HCT116 (cell line): ENCODE measurements around the gene MYOF. TPM values are rescaled to one million over a fixed set of nuclear protein-coding genes. Genes with fewer than 3 reads are reported as not detected.

ENCODE experiments used
- ATAC-seq: fragments of 200-7000 bp; cut with Tn5 transposase; 2 replicates; pipeline ENCODE4 v1.9.1; 2020; ENCODE audit warnings: mild to moderate bottlenecking, moderate library complexity
- BruUV-seq: library from RNA; stranded (reverse); fragments of 400-500 nt; replicated peaks from 2 replicates; lab custom pipeline; 2021; lab: Mats Ljungman, UMichigan
- CTCF ChIA-PET: fragments of 300-600 bp; sonication (Branson Sonifier 250); formaldehyde crosslinking; loops from one replicate; lab custom pipeline; 2021; ENCODE audit warnings: antibody characterized with exemption; lab: Charles Lee
- POLR2A ChIA-PET: fragments of 300-600, 350-600 bp; sonication (Branson Sonifier 250); formaldehyde crosslinking; loops from one replicate; lab custom pipeline; 2021; ENCODE audit warnings: antibody characterized with exemption; lab: Charles Lee
- RAD21 ChIA-PET, 2 experiments: fragments of 300-600 bp; sonication (Branson Sonifier 250); formaldehyde crosslinking; loops; one replicate each; lab custom pipeline; 2023; ENCODE audit warnings: low total read pairs in 2 of 2; ENCODE audit not compliant: uncharacterized antibody in 2 of 2, unreplicated experiment in 2 of 2, low non-redundant PET in 1 of 2; lab: Charles Lee
- DNase-seq: peaks from one replicate; pipeline ENCODE4 v3.0.0-alpha.2; 2010; ENCODE audit warnings: low read depth, low spot score
- H2AFZ ChIP-seq: fragments of 200-600 bp; shearing (Covaris generic), sonication (generic); 2 replicates; pipeline ENCODE4 v1.6.1; 2017; ENCODE audit warnings: low read depth, mixed run types, mixed read lengths, antibody characterized with exemption, low read length; ENCODE audit not compliant: poor library complexity, severe bottlenecking
- H3K27ac ChIP-seq: 2 replicates; pipeline ENCODE4 v1.5.1; 2012; ENCODE audit warnings: low read depth, low read length
- H3K27me3 ChIP-seq: fragments of 200-600 bp; sonication (generic); 2 replicates; pipeline ENCODE4 v1.6.1; 2016; ENCODE audit warnings: mixed run types, low read length, mixed read lengths; ENCODE audit not compliant: insufficient read depth
- H3K36me3 ChIP-seq, 2 experiments: fragments of 200-500 bp in 1 of 2; fragments of 200-600 bp in 1 of 2; sonication (Bioruptor generic) in 1 of 2; sonication (generic) in 1 of 2; 2 replicates each; pipeline versions ENCODE4 v1.5.1 to v1.6.1; 2014 to 2016; ENCODE audit warnings: low read length in 2 of 2, inconsistent platforms in 1 of 2, mixed read lengths in 1 of 2, mixed run types in 1 of 2; ENCODE audit not compliant: insufficient read depth in 2 of 2, control insufficient read depth in 1 of 2
- H3K4me1 ChIP-seq, 2 experiments: fragments of 200-600 bp in 1 of 2; sonication (generic) in 1 of 2; 2 replicates each; pipeline versions ENCODE4 v1.5.1 to v1.6.1; 2012 to 2017; ENCODE audit warnings: low read length in 2 of 2, inconsistent platforms in 1 of 2, mild to moderate bottlenecking in 1 of 2, mixed read lengths in 1 of 2, mixed run types in 1 of 2, moderate library complexity in 1 of 2; ENCODE audit not compliant: insufficient read depth in 2 of 2, control insufficient read depth in 1 of 2
- H3K4me2 ChIP-seq: fragments of 200-600 bp; sonication (generic); 2 replicates; pipeline ENCODE4 v1.6.1; 2017; ENCODE audit warnings: mixed run types, low read length, mixed read lengths
- H3K4me3 ChIP-seq, 2 experiments: fragments of 200-600 bp in 1 of 2; sonication (generic) in 1 of 2; replicated peaks in 1 of 2; 2 replicates each; pipeline ENCODE4 v1.5.1; 2011 to 2016; ENCODE audit warnings: low read length in 2 of 2, control low read depth in 1 of 2, low read depth in 1 of 2, mild to moderate bottlenecking in 1 of 2, mixed read lengths in 1 of 2, mixed run types in 1 of 2
- H3K79me2 ChIP-seq: fragments of 200-600 bp; sonication (generic); 2 replicates; pipeline ENCODE4 v1.6.1; 2017; ENCODE audit warnings: mild to moderate bottlenecking, mixed run types, low read length, moderate library complexity, mixed read lengths; ENCODE audit not compliant: insufficient read depth
- H3K9ac ChIP-seq: fragments of 200-600 bp; sonication (generic); 2 replicates; pipeline ENCODE4 v1.6.1; 2016; ENCODE audit warnings: low read length, mixed read lengths
- H3K9me2 ChIP-seq: fragments of 200-600 bp; sonication (generic), shearing (Covaris generic); 2 replicates; pipeline ENCODE4 v1.6.1; 2017; ENCODE audit warnings: mixed run types, mild to moderate bottlenecking, moderate library complexity; ENCODE audit not compliant: insufficient read depth
- H3K9me3 ChIP-seq, 2 experiments: fragments of 200-500 bp in 1 of 2; fragments of 200-600 bp in 1 of 2; sonication (Bioruptor generic) in 1 of 2; sonication (generic) in 1 of 2; 2 replicates each; pipeline ENCODE4 v1.6.1; 2014 to 2017; ENCODE audit warnings: low read length in 2 of 2, mixed read lengths in 2 of 2, inconsistent platforms in 1 of 2, low read depth in 1 of 2, mild to moderate bottlenecking in 1 of 2, mixed run types in 1 of 2, moderate library complexity in 1 of 2; ENCODE audit not compliant: control insufficient read depth in 1 of 2, insufficient read depth in 1 of 2
- H4K20me1 ChIP-seq: fragments of 200-600 bp; sonication (generic), shearing (Covaris generic); 2 replicates; pipeline ENCODE4 v1.6.1; 2017; ENCODE audit warnings: mixed run types, mild to moderate bottlenecking, moderate library complexity; ENCODE audit not compliant: insufficient read depth
- CEBPB ChIP-seq: IDR thresholded peaks from 2 replicates; pipeline ENCODE4 v1.6.1; 2012; ENCODE audit warnings: low read depth
- EGR1 ChIP-seq: IDR thresholded peaks from 2 replicates; pipeline ENCODE4 v1.6.1; 2012; ENCODE audit warnings: low read depth
- POLR2AphosphoS5 ChIP-seq: IDR thresholded peaks from 2 replicates; pipeline ENCODE4 v1.6.1; 2011; ENCODE audit warnings: mild to moderate bottlenecking, low read depth, low read length, moderate library complexity
- ZFX ChIP-seq: fragments of 450-650 bp; IDR thresholded peaks from 2 replicates; pipeline ENCODE4 v1.6.1; 2017
- intact Hi-C: fragments of 100-400 bp; cut with micrococcal nuclease; formaldehyde crosslinking; loops from 2 replicates; pipeline ENCODE4 v1.10.0; 2022
- total RNA-seq: library from RNA; stranded (reverse); gene quantifications from one replicate; pipeline ENCODE4 v1.2.1, GENCODE V29; 2021; ENCODE audit not compliant: unreplicated experiment
- TF ChIP-seq, protein P1 (sequence below), 3 experiments: fragments of 200-600 bp in 1 of 3; sonication (generic) in 1 of 3; IDR thresholded peaks in 2 of 3; conservative IDR thresholded peaks in 1 of 3; 2 replicates each; pipeline ENCODE4 v1.5.1; 2012 to 2017; ENCODE audit warnings: low read depth in 2 of 3, low read length in 2 of 3, antibody characterized with exemption in 1 of 3, borderline replicate concordance in 1 of 3, control low read depth in 1 of 3, mild to moderate bottlenecking in 1 of 3, mixed read lengths in 1 of 3, mixed run types in 1 of 3, moderate library complexity in 1 of 3; ENCODE audit not compliant: insufficient read depth in 1 of 3
- TF ChIP-seq, protein P2 (sequence below): IDR thresholded peaks from 2 replicates; pipeline ENCODE4 v1.6.1; 2012

Gene MYOF
- total RNA-seq, 1 experiment from 2014 or later = 250 TPM

GRCh38 chr10:93461807-93462178 lies 20.3 kb downstream of the MYOF start:
- Histone ChIP-seq H3K27ac (peak overlapping the region; percentile 98), H4K20me1 (no peaks in the 10 kb centered on the region), H3K36me3 (peaks cover 0 to 19% of the 10 kb centered on the region in 2 experiments; a peak in 1 of 4 replicates), H3K79me2 (peaks cover 98% of the 10 kb centered on the region), H3K27me3 (no peaks in the 10 kb centered on the region), H3K9me3 (no peaks in the 10 kb centered on the region), H3K9me2 (no peaks in the 10 kb centered on the region), H2AFZ (no peak overlapping the region), H3K9ac (peak overlapping the region; percentile 65), H3K4me2 (peak overlapping the region; percentile 76), H3K4me3 (no peak overlapping the region), H3K4me1 (peaks cover 92 to 97% of the 10 kb centered on the region in 2 experiments)
- CTCF ChIA-PET = interaction anchor here (1.9 to 2.6 kb wide), 2 partner anchors 21 to 85 kb away, joined by 6 to 13 read pairs; partner anchors contain the start of gene MYOF
- RAD21 ChIA-PET = interaction anchor here (0.7 to 1.2 kb wide), 4 partner anchors 12 to 86 kb away, joined by 3 read pairs; partner anchors contain the start of gene MYOF (in 1 of the 2)
- ATAC-seq (peak; percentile 23), DNase-seq (peak; percentile 65)
- TF ChIP-seq, protein P1, sequence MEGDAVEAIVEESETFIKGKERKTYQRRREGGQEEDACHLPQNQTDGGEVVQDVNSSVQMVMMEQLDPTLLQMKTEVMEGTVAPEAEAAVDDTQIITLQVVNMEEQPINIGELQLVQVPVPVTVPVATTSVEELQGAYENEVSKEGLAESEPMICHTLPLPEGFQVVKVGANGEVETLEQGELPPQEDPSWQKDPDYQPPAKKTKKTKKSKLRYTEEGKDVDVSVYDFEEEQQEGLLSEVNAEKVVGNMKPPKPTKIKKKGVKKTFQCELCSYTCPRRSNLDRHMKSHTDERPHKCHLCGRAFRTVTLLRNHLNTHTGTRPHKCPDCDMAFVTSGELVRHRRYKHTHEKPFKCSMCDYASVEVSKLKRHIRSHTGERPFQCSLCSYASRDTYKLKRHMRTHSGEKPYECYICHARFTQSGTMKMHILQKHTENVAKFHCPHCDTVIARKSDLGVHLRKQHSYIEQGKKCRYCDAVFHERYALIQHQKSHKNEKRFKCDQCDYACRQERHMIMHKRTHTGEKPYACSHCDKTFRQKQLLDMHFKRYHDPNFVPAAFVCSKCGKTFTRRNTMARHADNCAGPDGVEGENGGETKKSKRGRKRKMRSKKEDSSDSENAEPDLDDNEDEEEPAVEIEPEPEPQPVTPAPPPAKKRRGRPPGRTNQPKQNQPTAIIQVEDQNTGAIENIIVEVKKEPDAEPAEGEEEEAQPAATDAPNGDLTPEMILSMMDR (IDR thresholded peaks at IDR 0.05 in 2 of 3, conservative IDR thresholded peaks at IDR 0.05 in 1 of 3; ENCODE audit: borderline replicate concordance in 1 of 3, insufficient read depth in 1 of 3, low read depth in 2 of 3, low read length in 2 of 3) = no peak
- peak; percentile 54 for TF ChIP-seq POLR2AphosphoS5
- no peak for TF ChIP-seq ZFX
- no peak for TF ChIP-seq EGR1
- no peak for TF ChIP-seq CEBPB
- TF ChIP-seq, protein P2, sequence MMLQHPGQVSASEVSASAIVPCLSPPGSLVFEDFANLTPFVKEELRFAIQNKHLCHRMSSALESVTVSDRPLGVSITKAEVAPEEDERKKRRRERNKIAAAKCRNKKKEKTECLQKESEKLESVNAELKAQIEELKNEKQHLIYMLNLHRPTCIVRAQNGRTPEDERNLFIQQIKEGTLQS = no peak
- POLR2A ChIA-PET = interaction anchor here (0.9 to 3.2 kb wide), 10 partner anchors 9 to 81 kb away, joined by 3 to 19 read pairs (median 5); partner anchors contain the start of gene MYOF
- intact Hi-C loops = no loop called here
- BruUV-seq = no TSS peak
